Measurements from ENCODE around the gene PARL.

Gene PARL

GRCh38 chr3:183884427-183885296 lies at the start of gene PARL:
Gene PARL (minus strand): TSS chr3:183884880. CDS start chr3:183884846, 34 bp downstream.
- peak; percentile 94 for TF ChIP-seq CTCF (conservative IDR thresholded peaks at IDR 0.05; ENCODE audit: low read depth, low read length)
- H3K4me3 ChIP-seq (ENCODE audit: low read length) = peak within 1 kb of the TSS; percentile 78
- peak; percentile 56 for DNase-seq (ENCODE audit: low read depth)

- DNase-seq (ENCODE audit: low read depth) = no peak
- TF ChIP-seq CTCF (conservative IDR thresholded peaks at IDR 0.05; ENCODE audit: low read depth, low read length) = no peak
- H3K4me3 ChIP-seq (ENCODE audit: low read length) = no peak overlapping the region
Measured at GRCh38 chr3:183933160-183933559, 48.5 kb upstream of the PARL start.

- no peak for TF ChIP-seq CTCF (conservative IDR thresholded peaks at IDR 0.05; ENCODE audit: low read depth, low read length)
- no peak for DNase-seq (ENCODE audit: low read depth)
- H3K4me3 ChIP-seq (ENCODE audit: low read length) = no peak overlapping the region
Measured at GRCh38 chr3:183931881-183932280, 47.2 kb upstream of the PARL start.

- TF ChIP-seq CTCF (conservative IDR thresholded peaks at IDR 0.05; ENCODE audit: low read depth, low read length) = no peak
Measured at GRCh38 chr3:183930086-183930485, 45.4 kb upstream of the PARL start.

GRCh38 chr3:183927059-183927458 lies 42.4 kb upstream of the PARL start:
- no peak for TF ChIP-seq CTCF (conservative IDR thresholded peaks at IDR 0.05; ENCODE audit: low read depth, low read length)
- DNase-seq (ENCODE audit: low read depth) = no peak
- no peak overlapping the region for H3K4me3 ChIP-seq (ENCODE audit: low read length)

More at GRCh38 chr3:183930086-183930485, 45.4 kb upstream of the PARL start:
- DNase-seq (ENCODE audit: low read depth) = no peak
- H3K4me3 ChIP-seq (ENCODE audit: low read length) = no peak overlapping the region

GRCh38 chr3:183924956-183925355 lies 40.3 kb upstream of the PARL start:
- no peak overlapping the region for H3K4me3 ChIP-seq (ENCODE audit: low read length)
- no peak for TF ChIP-seq CTCF (conservative IDR thresholded peaks at IDR 0.05; ENCODE audit: low read depth, low read length)

GRCh38 chr3:183924543-183924942 lies 39.9 kb upstream of the PARL start:
- TF ChIP-seq CTCF (conservative IDR thresholded peaks at IDR 0.05; ENCODE audit: low read depth, low read length) = no peak

More at GRCh38 chr3:183924956-183925355, 40.3 kb upstream of the PARL start:
- DNase-seq (ENCODE audit: low read depth) = no peak

More at GRCh38 chr3:183924543-183924942, 39.9 kb upstream of the PARL start:
- H3K4me3 ChIP-seq (ENCODE audit: low read length) = no peak overlapping the region
- DNase-seq (ENCODE audit: low read depth) = no peak
